NCI-H128 (cell line): ENCODE data around the gene ZNF574.
A peak's percentile ranks its signal among the peaks of the same experiment; 100 is the strongest.

Source experiments
- DNase-seq: peaks from one replicate; lab custom pipeline; 2025; ENCODE audit not compliant: unreplicated experiment; lab: John Stamatoyannopoulos, UW

ZNF574 gene

GRCh38 chr19:42054205-42054604 is 21.8 kb upstream of the ZNF574 start:
- DNase-seq: no peak

GRCh38 chr19:42057846-42058245 is 18.1 kb upstream of the ZNF574 start:
- DNase-seq: no peak

- no peak for DNase-seq
Observed at GRCh38 chr19:42059196-42059595, 16.8 kb upstream of the ZNF574 start.

- DNase-seq: no peak
Observed at GRCh38 chr19:42060117-42060516, 15.8 kb upstream of the ZNF574 start.

GRCh38 chr19:42062381-42062780 is 13.6 kb upstream of the ZNF574 start:
- no peak for DNase-seq

GRCh38 chr19:42064432-42064831 is 11.5 kb upstream of the ZNF574 start:
- no peak for DNase-seq

- DNase-seq: no peak
Observed at GRCh38 chr19:42065051-42065450, 10.9 kb upstream of the ZNF574 start.

GRCh38 chr19:42065511-42065910 is 10.5 kb upstream of the ZNF574 start:
- no peak for DNase-seq

GRCh38 chr19:42066075-42066754 is 9.8 kb upstream of the ZNF574 start:
- DNase-seq: peak; percentile 18

- no peak for DNase-seq
Observed at GRCh38 chr19:42067315-42067888, 8.6 kb upstream of the ZNF574 start.

- DNase-seq: no peak
Observed at GRCh38 chr19:42068361-42068755, 7.6 kb upstream of the ZNF574 start.

- DNase-seq: no peak
Observed at GRCh38 chr19:42068756-42069571, 7.0 kb upstream of the ZNF574 start.

- no peak for DNase-seq
Observed at GRCh38 chr19:42069619-42070351, 6.2 kb upstream of the ZNF574 start, which contains the start of gene GRIK5. Gene GRIK5 (minus strand): TSS chr19:42070206. CDS start chr19:42065770, 4,436 bp downstream.

- no peak for DNase-seq
Observed at GRCh38 chr19:42071247-42071646, 4.7 kb upstream of the ZNF574 start.

- no peak for DNase-seq
Observed at GRCh38 chr19:42074513-42075363, 1.2 kb upstream of the ZNF574 start.

GRCh38 chr19:42075364-42075615 is 676 bp upstream of the ZNF574 start:
- DNase-seq: no peak

GRCh38 chr19:42076380-42076944 is 496 bp downstream of the ZNF574 start:
- no peak for DNase-seq

GRCh38 chr19:42078058-42078457 is 2.1 kb downstream of the ZNF574 start:
- DNase-seq: no peak

GRCh38 chr19:42078538-42079275 is 2.7 kb downstream of the ZNF574 start:
- no peak for DNase-seq

GRCh38 chr19:42079276-42079669 is 3.3 kb downstream of the ZNF574 start:
- no peak for DNase-seq
